ENCODE data around the gene ZNF263. TPM values are rescaled to one million over a fixed set of nuclear protein-coding genes. Genes with fewer than 3 reads are reported as not detected.

The ZNF263 gene
- total RNA-seq, 1 experiment from 2014 or later = 52.2 TPM

GRCh38 chr16:3285131-3285530 is 1.8 kb downstream of the ZNF263 start:
- no peak for ATAC-seq
- BruUV-seq (replicated peaks) = no TSS peak
- no peak overlapping the region for H3K27ac ChIP-seq (ENCODE audit: low read length)

GRCh38 chr16:3289998-3290673 is 6.8 kb downstream of the ZNF263 start:
- peaks cover 77% of the 10 kb centered on the region for H3K36me3 ChIP-seq (ENCODE audit: low read depth, low read length)
- no peak overlapping the region for H3K27ac ChIP-seq (ENCODE audit: low read length)
- ChIA-PET CTCF (no interaction called here), POLR2A (ENCODE audit: unreplicated experiment) (no interaction called here)
- no TSS peak for BruUV-seq (replicated peaks)
- peaks cover 57% of the 10 kb centered on the region for H3K79me2 ChIP-seq (ENCODE audit: low read length)
- H3K4me2 ChIP-seq (ENCODE audit: low read length) = no peak overlapping the region
- no peak for DNase-seq
- H3K9me2 ChIP-seq (replicated peaks; ENCODE audit: low read length) = no peaks in the 10 kb centered on the region
- no peak overlapping the region for H2AFZ ChIP-seq (ENCODE audit: low read length)
- intact Hi-C loops (cut with micrococcal nuclease) = no loop called here
- H3K9me3 ChIP-seq (ENCODE audit: low read length) = peaks cover 12% of the 10 kb centered on the region
- no peaks in the 10 kb centered on the region for H3K27me3 ChIP-seq (ENCODE audit: low read length)
- no peak for ATAC-seq
- H4K20me1 ChIP-seq (ENCODE audit: low read length) = no peaks in the 10 kb centered on the region
- peaks cover 2% of the 10 kb centered on the region for H3K4me1 ChIP-seq (ENCODE audit: insufficient read depth, low read length)
- TF ChIP-seq, protein P1, sequence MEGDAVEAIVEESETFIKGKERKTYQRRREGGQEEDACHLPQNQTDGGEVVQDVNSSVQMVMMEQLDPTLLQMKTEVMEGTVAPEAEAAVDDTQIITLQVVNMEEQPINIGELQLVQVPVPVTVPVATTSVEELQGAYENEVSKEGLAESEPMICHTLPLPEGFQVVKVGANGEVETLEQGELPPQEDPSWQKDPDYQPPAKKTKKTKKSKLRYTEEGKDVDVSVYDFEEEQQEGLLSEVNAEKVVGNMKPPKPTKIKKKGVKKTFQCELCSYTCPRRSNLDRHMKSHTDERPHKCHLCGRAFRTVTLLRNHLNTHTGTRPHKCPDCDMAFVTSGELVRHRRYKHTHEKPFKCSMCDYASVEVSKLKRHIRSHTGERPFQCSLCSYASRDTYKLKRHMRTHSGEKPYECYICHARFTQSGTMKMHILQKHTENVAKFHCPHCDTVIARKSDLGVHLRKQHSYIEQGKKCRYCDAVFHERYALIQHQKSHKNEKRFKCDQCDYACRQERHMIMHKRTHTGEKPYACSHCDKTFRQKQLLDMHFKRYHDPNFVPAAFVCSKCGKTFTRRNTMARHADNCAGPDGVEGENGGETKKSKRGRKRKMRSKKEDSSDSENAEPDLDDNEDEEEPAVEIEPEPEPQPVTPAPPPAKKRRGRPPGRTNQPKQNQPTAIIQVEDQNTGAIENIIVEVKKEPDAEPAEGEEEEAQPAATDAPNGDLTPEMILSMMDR (conservative IDR thresholded peaks at IDR 0.05; ENCODE audit: low read depth, low read length) = no peak
- TF ChIP-seq EZH2phosphoT487 (IDR thresholded peaks at IDR 0.05; ENCODE audit: borderline replicate concordance, low read length) (no peak), EZH2 (IDR thresholded peaks at IDR 0.05; ENCODE audit: low read length, unreplicated experiment) (no peak)
- H3K9ac ChIP-seq (ENCODE audit: low read length) = no peak overlapping the region
- H3F3A ChIP-seq (ENCODE audit: low read length, unreplicated experiment) = no peaks in the 10 kb centered on the region
- H3K4me3 ChIP-seq (ENCODE audit: low read length) = no peak overlapping the region

More at GRCh38 chr16:3285131-3285530, 1.8 kb downstream of the ZNF263 start:
- Histone ChIP-seq H3K4me1 (ENCODE audit: insufficient read depth, low read length) (peaks cover 6% of the 10 kb centered on the region), H3K4me3 (ENCODE audit: low read length) (peak overlapping the region; percentile 76), H3K79me2 (ENCODE audit: low read length) (peaks cover 63% of the 10 kb centered on the region), H3K9ac (ENCODE audit: low read length) (peak overlapping the region; percentile 97; the same call in 1 of the 2 replicates), H3K9me3 (ENCODE audit: low read length) (peaks cover 8% of the 10 kb centered on the region), H3K27me3 (ENCODE audit: low read length) (no peaks in the 10 kb centered on the region), H3F3A (ENCODE audit: low read length, unreplicated experiment) (no peaks in the 10 kb centered on the region), H3K4me2 (ENCODE audit: low read length) (peak overlapping the region; percentile 95), H4K20me1 (ENCODE audit: low read length) (0 out of 2 replicates have a peak, but pooled peaks cover 8% of the 10 kb centered on the region), H3K36me3 (ENCODE audit: low read depth, low read length) (peaks cover 43% of the 10 kb centered on the region), H3K9me2 (replicated peaks; ENCODE audit: low read length) (no peaks in the 10 kb centered on the region), H2AFZ (ENCODE audit: low read length) (no peak overlapping the region)
- intact Hi-C loops (cut with micrococcal nuclease) = no loop called here
- POLR2A ChIA-PET (ENCODE audit: unreplicated experiment) = no interaction called here
- CTCF ChIA-PET = no interaction called here
- no peak for DNase-seq
- TF ChIP-seq EZH2 (IDR thresholded peaks at IDR 0.05; ENCODE audit: low read length, unreplicated experiment) (no peak), EZH2phosphoT487 (IDR thresholded peaks at IDR 0.05; ENCODE audit: borderline replicate concordance, low read length) (no peak)
- TF ChIP-seq, protein P1 (conservative IDR thresholded peaks at IDR 0.05; ENCODE audit: low read depth, low read length) = no peak

- peaks cover 32% of the 10 kb centered on the region; the same call in 1 of the 2 replicates for H3K79me2 ChIP-seq (ENCODE audit: low read length)
- no peak overlapping the region for H3K27ac ChIP-seq (ENCODE audit: low read length)
- peaks cover 12% of the 10 kb centered on the region for H3K9me3 ChIP-seq (ENCODE audit: low read length)
- H2AFZ ChIP-seq (ENCODE audit: low read length) = no peak overlapping the region
- POLR2A ChIA-PET (ENCODE audit: unreplicated experiment) = no interaction called here
- H3K9ac ChIP-seq (ENCODE audit: low read length) = no peak overlapping the region
- H3K9me2 ChIP-seq (replicated peaks; ENCODE audit: low read length) = no peaks in the 10 kb centered on the region
- ATAC-seq (no peak), DNase-seq (peak; percentile 20)
- no peaks in the 10 kb centered on the region for H3F3A ChIP-seq (ENCODE audit: low read length, unreplicated experiment)
- BruUV-seq (replicated peaks) = no TSS peak
- CTCF ChIA-PET = no interaction called here
- H3K27me3 ChIP-seq (ENCODE audit: low read length) = no peaks in the 10 kb centered on the region
- H4K20me1 ChIP-seq (ENCODE audit: low read length) = no peaks in the 10 kb centered on the region
- TF ChIP-seq EZH2 (IDR thresholded peaks at IDR 0.05; ENCODE audit: low read length, unreplicated experiment) = no peak
- TF ChIP-seq, protein P1 (conservative IDR thresholded peaks at IDR 0.05; ENCODE audit: low read depth, low read length) = no peak
- H3K4me3 ChIP-seq (ENCODE audit: low read length) = no peak overlapping the region
- intact Hi-C loops (cut with micrococcal nuclease) = no loop called here
- H3K36me3 ChIP-seq (ENCODE audit: low read depth, low read length) = peaks cover 56% of the 10 kb centered on the region
- no peak overlapping the region for H3K4me2 ChIP-seq (ENCODE audit: low read length)
- H3K4me1 ChIP-seq (ENCODE audit: insufficient read depth, low read length) = no peaks in the 10 kb centered on the region
Observed at GRCh38 chr16:3292604-3293003, 9.3 kb downstream of the ZNF263 start.

Data from PC-3 (cell line).